Central memory CD4-positive, alpha-beta T cell (primary cell): ENCODE measurements around the gene IGLON5.

Experiments
- DNase-seq: peaks from one replicate; pipeline ENCODE4 v3.0.0; 2022

The IGLON5 gene

DNA sequence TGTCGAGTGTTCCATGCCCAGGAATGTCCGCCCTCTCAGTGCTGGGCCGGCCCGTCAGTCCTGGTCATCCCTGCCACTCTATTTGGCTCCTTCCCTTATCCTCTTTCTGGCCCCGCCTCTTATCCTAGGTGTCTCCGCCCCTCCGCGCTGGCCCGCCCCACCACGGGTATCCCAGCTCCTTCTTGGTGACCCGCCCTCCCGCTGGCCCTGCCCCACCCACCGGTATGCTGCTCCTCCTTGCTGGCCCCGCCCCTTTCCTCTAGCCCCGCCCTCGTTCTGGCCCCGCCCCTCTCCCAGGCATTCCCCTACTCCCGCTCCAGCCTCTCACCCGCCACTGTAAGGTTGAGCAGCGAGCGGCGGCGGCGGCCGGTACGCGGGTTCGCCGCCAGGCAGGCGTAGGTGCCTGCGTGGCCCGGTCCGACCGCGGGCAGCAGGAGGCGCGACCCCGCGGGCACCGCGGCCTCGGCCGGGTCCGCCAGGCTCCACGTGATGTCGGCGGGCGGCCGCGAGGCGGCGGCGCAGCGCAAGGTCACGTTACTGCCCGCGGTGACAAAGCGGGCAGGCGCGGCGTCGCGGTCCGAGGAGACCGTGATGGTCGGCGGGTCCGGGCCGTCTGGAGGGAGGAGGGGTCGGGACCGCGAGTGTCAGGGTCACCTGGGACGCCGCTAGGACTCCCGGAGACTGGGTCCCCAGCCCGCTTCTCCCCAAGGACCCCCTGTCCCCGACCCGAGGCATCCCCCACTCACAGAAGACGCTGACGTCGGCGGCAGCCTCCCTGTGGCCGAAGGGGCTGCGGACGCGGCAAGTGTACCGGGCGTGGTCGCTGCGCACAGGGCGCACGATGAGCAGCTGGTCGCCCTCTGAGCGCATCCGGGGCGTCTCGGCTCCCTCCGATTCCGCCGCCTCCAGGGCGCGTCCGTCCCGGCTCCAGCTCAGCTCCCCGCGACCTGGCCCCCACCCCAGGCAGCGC, 28.5 kb downstream of the IGLON5 start:
- peak; percentile 68 for DNase-seq

GRCh38 chr19:51341066-51341465, 29.6 kb downstream of the IGLON5 start:
- DNase-seq = no peak

GRCh38 chr19:51341976-51342580, 30.6 kb downstream of the IGLON5 start, which contains the start of gene VSIG10L:
VSIG10L (minus strand) TSS chr19:51342139; CDS start chr19:51342124, 15 bp downstream.
- no peak for DNase-seq

GRCh38 chr19:51342631-51343569, 31.5 kb downstream of the IGLON5 start:
- no peak for DNase-seq

DNA sequence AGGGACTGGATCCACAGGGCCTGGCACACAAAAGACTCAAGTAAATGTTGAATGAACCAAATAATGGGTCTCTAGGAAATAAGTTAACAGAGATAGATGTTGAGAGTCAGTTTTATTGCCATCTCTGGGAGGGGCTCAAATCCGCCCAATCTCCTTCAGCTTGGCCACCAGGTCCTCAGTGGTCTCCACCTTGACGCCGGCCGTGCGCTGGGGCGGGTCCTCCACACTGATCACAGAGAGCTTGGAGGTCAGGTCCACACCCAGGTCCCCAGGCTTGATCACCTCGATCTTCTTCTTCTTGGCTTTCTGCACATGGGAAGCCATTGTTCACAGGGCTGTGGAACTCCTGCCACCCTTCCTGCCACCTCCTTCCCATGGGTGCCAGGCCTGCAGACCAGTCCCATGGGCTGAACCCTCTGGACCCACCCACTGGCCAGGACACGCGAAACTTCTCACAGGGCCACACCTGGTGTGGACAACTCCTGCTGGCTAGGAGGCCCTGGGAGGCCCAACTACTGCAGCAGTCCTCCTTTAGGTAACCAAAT, 33.7 kb downstream of the IGLON5 start:
- DNase-seq = no peak

GRCh38 chr19:51346742-51347141, 35.3 kb downstream of the IGLON5 start:
- no peak for DNase-seq

DNA sequence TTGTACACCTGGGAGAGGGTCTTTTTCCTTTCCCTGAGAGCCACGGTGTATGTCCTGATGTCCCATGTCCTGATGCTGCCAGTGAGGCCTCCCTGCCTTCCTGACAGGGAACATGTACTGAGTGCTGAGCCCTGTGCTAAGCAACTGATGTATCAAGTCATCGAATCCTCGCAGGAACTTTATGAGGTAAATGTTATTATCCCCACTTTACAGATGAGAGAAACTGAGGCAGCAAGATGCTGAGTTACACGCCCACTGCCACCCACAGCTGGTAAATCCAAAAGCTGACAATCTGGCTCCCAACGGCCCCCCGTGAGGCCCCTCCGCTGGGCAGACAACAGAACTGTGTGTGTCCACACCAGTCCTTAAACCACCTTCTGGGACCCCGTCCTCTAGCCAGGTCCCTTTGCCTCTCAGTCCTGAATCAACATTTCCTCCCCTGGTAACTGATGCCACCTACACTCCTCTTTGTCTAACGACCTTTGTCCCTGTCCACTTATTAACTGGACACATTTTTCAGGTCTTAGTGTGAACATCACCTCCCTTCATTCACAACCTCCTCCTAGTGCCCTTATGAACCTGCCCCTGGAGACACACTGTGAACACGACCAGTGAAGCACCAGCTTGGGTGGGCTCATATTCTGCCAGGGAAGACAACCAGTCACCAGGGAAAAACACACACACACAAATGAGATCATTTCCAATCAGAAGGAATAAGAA, 35.9 kb downstream of the IGLON5 start:
- no peak for DNase-seq

DNA sequence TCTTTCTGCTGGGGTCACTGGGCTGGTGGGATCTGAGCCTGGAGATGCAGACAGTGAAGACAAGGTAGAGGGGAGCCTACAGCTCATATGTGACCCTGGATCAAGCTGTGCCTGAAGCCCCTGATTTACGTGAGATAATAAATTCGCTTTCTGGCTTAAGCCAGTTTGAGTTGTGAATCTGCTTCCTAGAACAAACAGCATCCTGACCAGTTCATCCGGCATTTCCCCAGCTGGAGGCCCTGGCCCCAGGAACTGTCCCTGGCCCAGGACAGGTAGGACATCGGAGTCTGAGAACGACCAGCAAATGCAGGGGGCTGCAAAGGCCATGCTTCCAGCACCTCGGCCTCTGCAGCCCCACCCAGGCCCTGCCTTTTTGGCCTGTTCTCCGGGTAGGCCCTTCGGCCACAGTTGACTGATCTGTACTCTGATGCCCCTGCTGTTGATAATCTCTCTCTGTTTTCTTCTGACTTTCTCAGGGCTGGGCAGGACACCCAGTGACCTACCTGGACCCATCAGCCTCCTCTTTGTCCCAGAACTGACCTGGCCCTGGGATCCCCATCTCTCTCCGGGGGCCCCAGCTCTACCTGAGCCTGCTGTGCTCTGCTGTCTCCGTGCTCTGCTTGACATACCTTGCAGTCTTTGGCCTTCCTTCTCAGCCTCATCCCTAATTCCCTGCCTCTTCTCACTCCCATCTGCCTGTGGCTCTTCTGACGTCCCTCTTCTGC, 40.0 kb downstream of the IGLON5 start:
- DNase-seq = no peak

DNA sequence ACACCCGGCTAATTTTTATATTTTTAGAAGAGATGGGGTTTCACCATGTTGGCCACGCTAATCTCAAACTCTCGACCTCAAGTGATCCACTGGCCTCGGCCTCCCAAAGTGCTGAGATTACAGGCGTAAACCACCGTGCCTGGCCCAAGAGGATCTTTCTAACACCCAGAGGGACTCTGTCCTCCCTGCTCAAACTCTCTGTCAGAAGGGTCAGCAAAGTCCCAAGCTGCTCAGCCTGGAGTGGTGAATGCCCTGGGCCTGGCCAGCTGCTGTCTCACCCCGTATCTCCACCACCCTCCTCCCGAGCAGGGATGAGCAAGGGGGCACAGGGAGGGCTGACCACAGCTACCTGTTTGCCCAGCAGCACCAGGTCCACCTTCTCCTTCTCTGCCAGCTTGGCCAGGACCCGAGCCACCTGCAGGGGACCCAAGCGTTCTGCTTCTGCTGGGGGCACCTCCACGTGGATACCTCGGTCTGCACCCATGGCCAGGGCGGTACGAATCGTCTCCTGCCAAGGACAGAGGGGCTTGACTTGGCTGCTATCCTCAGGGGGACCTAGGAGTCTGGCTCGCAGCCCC, 41.4 kb downstream of the IGLON5 start:
- DNase-seq = no peak

- DNase-seq = no peak
Measured at GRCh38 chr19:51354103-51354741, 42.8 kb downstream of the IGLON5 start.

DNA sequence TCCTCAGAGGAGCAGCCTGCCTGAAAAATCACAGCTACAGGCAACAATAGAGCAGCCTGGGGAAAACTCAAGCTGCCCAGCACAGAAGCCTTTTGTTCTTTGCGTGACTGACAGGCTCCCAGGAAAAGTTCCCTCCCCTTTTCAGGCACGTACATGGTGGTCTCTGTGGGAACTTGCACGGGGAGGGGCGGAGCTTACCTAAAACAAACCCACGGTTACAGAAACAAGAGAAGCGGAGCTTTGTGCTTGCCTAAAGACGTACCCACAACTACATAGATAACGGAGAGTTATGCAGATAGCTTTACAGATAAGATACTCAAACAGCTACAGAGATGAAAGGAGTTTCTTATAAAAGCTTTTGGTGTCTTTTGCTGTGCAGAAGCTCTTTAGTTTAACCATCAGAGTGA, 43.3 kb downstream of the IGLON5 start:
- DNase-seq = peak; percentile 40

GRCh38 chr19:51356159-51356801, 44.8 kb downstream of the IGLON5 start:
- DNase-seq = no peak

DNA sequence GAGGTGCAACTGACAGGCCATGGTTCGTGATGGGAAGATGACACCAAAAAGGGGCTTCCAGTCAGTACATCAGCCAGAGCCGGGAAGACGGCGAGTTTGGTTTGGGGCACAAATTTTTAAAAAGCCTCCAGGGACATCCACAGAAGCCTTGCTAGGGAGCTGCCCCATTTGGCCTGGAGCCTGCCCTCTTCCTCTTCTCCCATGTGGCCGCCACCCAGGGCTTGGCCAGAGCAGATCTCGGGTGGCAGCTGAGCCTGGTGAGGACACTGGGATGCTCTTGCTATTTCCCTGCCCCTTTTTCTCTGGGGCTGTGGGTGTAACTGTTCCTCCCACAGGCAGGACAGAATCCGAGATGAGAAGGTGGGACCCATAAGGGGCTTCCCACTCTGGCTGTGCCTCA, 46.5 kb downstream of the IGLON5 start:
- DNase-seq = no peak

DNA sequence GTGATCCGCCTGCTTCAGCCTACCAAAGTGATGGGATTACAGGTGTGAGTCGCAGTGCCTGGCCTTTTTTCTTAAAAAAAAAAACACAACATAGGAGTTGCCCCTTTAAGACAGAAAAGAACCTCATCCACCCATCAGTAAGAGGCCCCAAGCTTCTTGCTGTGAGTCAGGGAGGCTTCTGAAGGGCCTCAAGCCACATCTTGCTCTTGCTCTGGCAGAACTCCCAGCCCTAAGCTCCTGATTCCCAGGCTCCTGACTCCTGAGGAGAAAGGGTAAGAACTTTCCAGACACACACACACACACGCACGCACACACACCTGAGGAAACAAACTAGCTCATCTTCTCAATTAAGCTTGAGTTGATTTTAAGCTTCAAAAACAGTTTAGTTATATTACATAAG, 47.9 kb downstream of the IGLON5 start:
- DNase-seq = no peak

GRCh38 chr19:51361239-51361638, 49.8 kb downstream of the IGLON5 start:
- DNase-seq = no peak

- no peak for DNase-seq
Measured at GRCh38 chr19:51364200-51365106, 53.0 kb downstream of the IGLON5 start.

- DNase-seq = peak; percentile 18
Measured at GRCh38 chr19:51365211-51365964, 53.9 kb downstream of the IGLON5 start.

- DNase-seq = no peak
Measured at GRCh38 chr19:51365965-51366388, 54.5 kb downstream of the IGLON5 start, which contains the start of gene ETFB. ETFB (minus strand) TSS chr19:51366388; CDS start chr19:51366326, 62 bp downstream.
